OCI-LY7 (cell line): Measurements from ENCODE around the gene DDX50.

Experiments
- CTCF ChIP-seq: fragments of 200-600 bp; sonication (generic); conservative IDR thresholded peaks from 2 replicates; pipeline ENCODE4 v1.5.1; 2014; ENCODE audit warnings: mild to moderate bottlenecking, antibody characterized with exemption, low read length, moderate library complexity, mixed read lengths
- EZH2phosphoT487 ChIP-seq: fragments of 200-600 bp; sonication (generic); IDR thresholded peaks from 2 replicates; pipeline ENCODE4 v1.6.1; 2018; ENCODE audit warnings: low read depth, borderline replicate concordance, mild to moderate bottlenecking, mixed run types, antibody characterized with exemption, low read length, moderate library complexity, mixed read lengths

GRCh38 chr10:68973975-68974374, 72.9 kb downstream of the DDX50 start:
- TF ChIP-seq CTCF (no peak), EZH2phosphoT487 (no peak)
